Measurements from ENCODE around the gene GALM. TPM values are rescaled to one million over a fixed set of nuclear protein-coding genes. Genes with fewer than 3 reads are reported as not detected.

The GALM gene
- total RNA-seq, 1 experiment from 2014 or later, result 22.7 TPM

- intact Hi-C loops (cut with micrococcal nuclease), result no loop called here
- Histone ChIP-seq H3K4me3 (ENCODE audit: low read length) (no peak overlapping the region), H3K4me1 (ENCODE audit: insufficient read depth, low read length) (no peaks in the 10 kb centered on the region), H3K9ac (ENCODE audit: low read length) (no peak overlapping the region), H3K9me3 (ENCODE audit: low read length) (no peaks in the 10 kb centered on the region), H3K27me3 (ENCODE audit: low read length) (no peaks in the 10 kb centered on the region), H3K36me3 (ENCODE audit: low read depth, low read length) (no peaks in the 10 kb centered on the region), H4K20me1 (ENCODE audit: low read length) (no peaks in the 10 kb centered on the region), H3K79me2 (ENCODE audit: low read length) (no peaks in the 10 kb centered on the region), H2AFZ (ENCODE audit: low read length) (no peak overlapping the region), H3K9me2 (replicated peaks; ENCODE audit: low read length) (no peaks in the 10 kb centered on the region), H3K27ac (ENCODE audit: low read length) (no peak overlapping the region), H3K4me2 (ENCODE audit: low read length) (no peak overlapping the region), H3F3A (ENCODE audit: low read length, unreplicated experiment) (no peaks in the 10 kb centered on the region)
- DNase-seq (no peak), ATAC-seq (no peak)
- no TSS peak for BruUV-seq (replicated peaks)
- TF ChIP-seq EZH2phosphoT487 (IDR thresholded peaks at IDR 0.05; ENCODE audit: borderline replicate concordance, low read length) (no peak), EZH2 (IDR thresholded peaks at IDR 0.05; ENCODE audit: low read length, unreplicated experiment) (no peak), CTCF (conservative IDR thresholded peaks at IDR 0.05; ENCODE audit: low read depth, low read length) (no peak)
- POLR2A ChIA-PET (ENCODE audit: unreplicated experiment), result no interaction called here
- CTCF ChIA-PET, result no interaction called here
These were observed 6.8 kb upstream of the GALM start for GRCh38 chr2:38659115-38659514.

- no peak for TF ChIP-seq EZH2phosphoT487 (IDR thresholded peaks at IDR 0.05; ENCODE audit: borderline replicate concordance, low read length)
- TF ChIP-seq CTCF (conservative IDR thresholded peaks at IDR 0.05; ENCODE audit: low read depth, low read length), result no peak
- no peak for TF ChIP-seq EZH2 (IDR thresholded peaks at IDR 0.05; ENCODE audit: low read length, unreplicated experiment)
- no peaks in the 10 kb centered on the region for H3K79me2 ChIP-seq (ENCODE audit: low read length)
- H3K9me2 ChIP-seq (replicated peaks; ENCODE audit: low read length), result no peaks in the 10 kb centered on the region
- intact Hi-C loops (cut with micrococcal nuclease), result loop anchor here (10.0 kb wide), 1 partner anchor 65 kb away; no protein-coding TSS in a partner anchor
- ChIA-PET POLR2A (ENCODE audit: unreplicated experiment) (no interaction called here), CTCF (no interaction called here)
- BruUV-seq (replicated peaks), result no TSS peak
- H3K4me2 ChIP-seq (ENCODE audit: low read length), result no peak overlapping the region
- H3K4me3 ChIP-seq (ENCODE audit: low read length), result no peak overlapping the region
- H3K27ac ChIP-seq (ENCODE audit: low read length), result no peak overlapping the region
- H3K36me3 ChIP-seq (ENCODE audit: low read depth, low read length), result no peaks in the 10 kb centered on the region
- ATAC-seq, result no peak
- no peaks in the 10 kb centered on the region for H4K20me1 ChIP-seq (ENCODE audit: low read length)
- 0 out of 2 replicates have a peak, but pooled peaks cover 4% of the 10 kb centered on the region for H3K4me1 ChIP-seq (ENCODE audit: insufficient read depth, low read length)
- H3K27me3 ChIP-seq (ENCODE audit: low read length), result no peaks in the 10 kb centered on the region
- no peak for DNase-seq
- no peak overlapping the region for H3K9ac ChIP-seq (ENCODE audit: low read length)
- no peak overlapping the region for H2AFZ ChIP-seq (ENCODE audit: low read length)
- no peaks in the 10 kb centered on the region for H3F3A ChIP-seq (ENCODE audit: low read length, unreplicated experiment)
- no peaks in the 10 kb centered on the region for H3K9me3 ChIP-seq (ENCODE audit: low read length)
These were observed 5.6 kb upstream of the GALM start for GRCh38 chr2:38660282-38660681.

- H2AFZ ChIP-seq (ENCODE audit: low read length), result no peak overlapping the region
- no peak for DNase-seq
- no peak overlapping the region for H3K27ac ChIP-seq (ENCODE audit: low read length)
- no TSS peak for BruUV-seq (replicated peaks)
- TF ChIP-seq EZH2 (IDR thresholded peaks at IDR 0.05; ENCODE audit: low read length, unreplicated experiment), result no peak
- no peaks in the 10 kb centered on the region for H3K9me3 ChIP-seq (ENCODE audit: low read length)
- no peak for ATAC-seq
- intact Hi-C loops (cut with micrococcal nuclease), result loop anchor here (10.0 kb wide), 1 partner anchor 63 kb away; no protein-coding TSS in a partner anchor
- POLR2A ChIA-PET (ENCODE audit: unreplicated experiment), result no interaction called here
- no peak overlapping the region for H3K4me2 ChIP-seq (ENCODE audit: low read length)
- CTCF ChIA-PET, result no interaction called here
- H3K9me2 ChIP-seq (replicated peaks; ENCODE audit: low read length), result no peaks in the 10 kb centered on the region
- no peaks in the 10 kb centered on the region for H3K36me3 ChIP-seq (ENCODE audit: low read depth, low read length)
- H4K20me1 ChIP-seq (ENCODE audit: low read length), result no peaks in the 10 kb centered on the region
- no peaks in the 10 kb centered on the region for H3K79me2 ChIP-seq (ENCODE audit: low read length)
- no peak overlapping the region for H3K4me3 ChIP-seq (ENCODE audit: low read length)
- H3F3A ChIP-seq (ENCODE audit: low read length, unreplicated experiment), result no peaks in the 10 kb centered on the region
- H3K9ac ChIP-seq (ENCODE audit: low read length), result no peak overlapping the region
- H3K27me3 ChIP-seq (ENCODE audit: low read length), result no peaks in the 10 kb centered on the region
- H3K4me1 ChIP-seq (ENCODE audit: insufficient read depth, low read length), result 0 out of 2 replicates have a peak, but pooled peaks cover 4% of the 10 kb centered on the region
These were observed 4.6 kb upstream of the GALM start for GRCh38 chr2:38661306-38661705.

Measured in PC-3 (cell line).